AG04450 (cell line): Measurements from ENCODE around the gene PRPH. TPM values are rescaled to one million over a fixed set of nuclear protein-coding genes. Genes with fewer than 3 reads are reported as not detected.
"Not testable (repeated sequence)": the region's sequence is repeated elsewhere in the genome, so short reads cannot be mapped to it uniquely, and the experiment has no call there.

Experiments
- CTCF ChIA-PET: fragments of 300-600, 350-600 bp; formaldehyde crosslinking; extraction: SDS; loops from one replicate; lab custom pipeline; 2022; ENCODE audit warnings: antibody characterized with exemption, inconsistent platforms; lab: Charles Lee
- POLR2A ChIA-PET: fragments of 350-600 bp; formaldehyde crosslinking; extraction: SDS; loops from one replicate; lab custom pipeline; 2021; ENCODE audit warnings: antibody characterized with exemption, inconsistent platforms; lab: Yijun Ruan, JAX
- DNase-seq: peaks from one replicate; pipeline ENCODE4 v3.0.0-alpha.2; 2011; ENCODE audit warnings: low read depth, low spot score
- H3K27ac ChIP-seq: one replicate; pipeline ENCODE4 v1.5.1; 2012; ENCODE audit warnings: low read depth, low read length, control low read depth
- H3K27me3 ChIP-seq: one replicate; pipeline ENCODE4 v1.6.0; 2012; ENCODE audit warnings: low read length; ENCODE audit not compliant: control insufficient read depth, insufficient read depth
- H3K4me3 ChIP-seq: 2 replicates; pipeline ENCODE4 v1.5.1; 2011; ENCODE audit warnings: mild to moderate bottlenecking, low read depth, low read length, control low read depth
- H3K9me3 ChIP-seq: 2 replicates; pipeline ENCODE4 v1.5.1; 2012; ENCODE audit warnings: low read length; ENCODE audit not compliant: control insufficient read depth, insufficient read depth
- polyA minus RNA-seq: library from RNA; depleted of rRNA, polyadenylated mRNA; stranded (reverse); fragments of >200 nt; gene quantifications from 2 replicates; pipeline ENCODE4 v1.2.3, GENCODE V29; 2011; rRNA and poly(A)+ RNA removed
- polyA plus RNA-seq: library from polyadenylated mRNA; depleted of rRNA; stranded (reverse); fragments of >200 nt; gene quantifications from 2 replicates; pipeline ENCODE4 v1.2.3, GENCODE V29; 2011; rRNA removed
- TF ChIP-seq, protein P1 (sequence below): IDR thresholded peaks from 2 replicates; pipeline ENCODE4 v1.5.1; 2011; ENCODE audit warnings: low read depth, low read length, control low read depth, inconsistent platforms

Gene PRPH
- not detected in 2 replicates for polyA plus RNA-seq
- not detected in 2 replicates for polyA minus RNA-seq

DNA sequence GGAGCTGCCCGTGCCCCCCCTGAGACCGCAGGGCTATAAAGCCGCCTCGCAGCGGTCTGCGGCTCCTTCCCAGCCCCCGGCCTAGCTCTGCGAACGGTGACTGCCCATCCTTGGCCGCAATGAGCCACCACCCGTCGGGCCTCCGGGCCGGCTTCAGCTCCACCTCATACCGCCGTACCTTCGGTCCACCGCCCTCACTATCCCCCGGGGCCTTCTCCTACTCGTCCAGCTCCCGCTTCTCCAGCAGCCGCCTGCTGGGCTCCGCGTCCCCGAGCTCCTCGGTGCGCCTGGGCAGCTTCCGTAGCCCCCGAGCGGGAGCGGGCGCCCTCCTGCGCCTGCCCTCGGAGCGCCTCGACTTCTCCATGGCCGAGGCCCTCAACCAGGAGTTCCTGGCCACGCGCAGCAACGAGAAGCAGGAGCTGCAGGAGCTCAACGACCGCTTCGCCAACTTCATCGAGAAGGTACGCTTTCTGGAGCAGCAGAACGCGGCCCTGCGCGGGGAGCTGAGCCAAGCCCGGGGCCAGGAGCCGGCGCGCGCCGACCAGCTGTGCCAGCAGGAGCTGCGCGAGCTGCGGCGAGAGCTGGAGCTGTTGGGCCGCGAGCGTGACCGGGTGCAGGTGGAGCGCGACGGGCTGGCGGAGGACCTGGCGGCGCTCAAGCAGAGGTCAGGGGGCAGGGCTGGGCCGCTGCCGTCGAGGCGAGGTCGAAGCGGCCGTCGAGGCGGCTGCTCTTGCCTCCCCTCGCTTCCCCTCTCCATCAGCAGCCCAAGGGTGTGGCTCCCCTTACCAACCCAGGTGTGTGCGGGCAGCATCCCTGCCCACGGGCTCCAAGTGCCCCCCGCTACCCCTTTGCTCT is at the start of gene PRPH:
Gene PRPH, plus strand, starts transcription at position 66 of the 855 bp plus-strand sequence. Its CDS starts 54 bp downstream, at position 120.
- TF ChIP-seq, protein P1, sequence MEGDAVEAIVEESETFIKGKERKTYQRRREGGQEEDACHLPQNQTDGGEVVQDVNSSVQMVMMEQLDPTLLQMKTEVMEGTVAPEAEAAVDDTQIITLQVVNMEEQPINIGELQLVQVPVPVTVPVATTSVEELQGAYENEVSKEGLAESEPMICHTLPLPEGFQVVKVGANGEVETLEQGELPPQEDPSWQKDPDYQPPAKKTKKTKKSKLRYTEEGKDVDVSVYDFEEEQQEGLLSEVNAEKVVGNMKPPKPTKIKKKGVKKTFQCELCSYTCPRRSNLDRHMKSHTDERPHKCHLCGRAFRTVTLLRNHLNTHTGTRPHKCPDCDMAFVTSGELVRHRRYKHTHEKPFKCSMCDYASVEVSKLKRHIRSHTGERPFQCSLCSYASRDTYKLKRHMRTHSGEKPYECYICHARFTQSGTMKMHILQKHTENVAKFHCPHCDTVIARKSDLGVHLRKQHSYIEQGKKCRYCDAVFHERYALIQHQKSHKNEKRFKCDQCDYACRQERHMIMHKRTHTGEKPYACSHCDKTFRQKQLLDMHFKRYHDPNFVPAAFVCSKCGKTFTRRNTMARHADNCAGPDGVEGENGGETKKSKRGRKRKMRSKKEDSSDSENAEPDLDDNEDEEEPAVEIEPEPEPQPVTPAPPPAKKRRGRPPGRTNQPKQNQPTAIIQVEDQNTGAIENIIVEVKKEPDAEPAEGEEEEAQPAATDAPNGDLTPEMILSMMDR: no peak
- Histone ChIP-seq H3K9me3 (no peaks in the 10 kb centered on the region; the same call in 1 of the 2 replicates), H3K27me3 (peaks cover 56% of the 10 kb centered on the region), H3K4me3 (no peak within 1 kb of the TSS), H3K27ac (no peak within 1 kb of the TSS)
- CTCF ChIA-PET: interaction anchor here (0.6 to 3.1 kb wide), 7 partner anchors 9 to 285 kb away, joined by 3 to 13 read pairs (median 3); no protein-coding TSS in a partner anchor
- no peak for DNase-seq
- POLR2A ChIA-PET: interaction anchor here (0.8 to 1.4 kb wide), 3 partner anchors 18 to 53 kb away, joined by 3 read pairs; partner anchors contain the start of gene TROAP

DNA sequence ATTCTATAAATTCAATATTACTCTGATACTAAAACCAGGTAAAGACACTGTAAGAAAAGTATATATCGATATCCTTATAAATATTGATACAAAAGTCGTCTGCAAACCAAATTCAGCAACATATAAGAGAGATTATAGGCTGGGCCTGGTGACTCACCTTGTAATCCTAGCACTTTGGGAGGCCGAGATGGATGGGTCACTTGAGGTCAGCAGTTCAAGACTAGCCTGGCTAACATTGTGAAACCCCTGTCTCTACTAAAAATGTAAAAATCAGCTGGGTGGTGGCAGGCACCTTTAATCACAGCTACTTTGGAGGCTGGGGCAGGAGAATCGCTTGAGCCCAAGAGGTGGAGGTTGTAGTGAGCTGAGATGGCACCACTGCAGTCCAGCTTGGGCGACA is 43.6 kb upstream of the PRPH start:
- no peak overlapping the region for H3K27ac ChIP-seq
- no peaks in the 10 kb centered on the region for H3K9me3 ChIP-seq
- DNase-seq: no peak
- H3K27me3 ChIP-seq: no peaks in the 10 kb centered on the region
- TF ChIP-seq, protein P1: no peak
- no peak overlapping the region for H3K4me3 ChIP-seq
- CTCF ChIA-PET: no interaction called here
- POLR2A ChIA-PET: no interaction called here

DNA sequence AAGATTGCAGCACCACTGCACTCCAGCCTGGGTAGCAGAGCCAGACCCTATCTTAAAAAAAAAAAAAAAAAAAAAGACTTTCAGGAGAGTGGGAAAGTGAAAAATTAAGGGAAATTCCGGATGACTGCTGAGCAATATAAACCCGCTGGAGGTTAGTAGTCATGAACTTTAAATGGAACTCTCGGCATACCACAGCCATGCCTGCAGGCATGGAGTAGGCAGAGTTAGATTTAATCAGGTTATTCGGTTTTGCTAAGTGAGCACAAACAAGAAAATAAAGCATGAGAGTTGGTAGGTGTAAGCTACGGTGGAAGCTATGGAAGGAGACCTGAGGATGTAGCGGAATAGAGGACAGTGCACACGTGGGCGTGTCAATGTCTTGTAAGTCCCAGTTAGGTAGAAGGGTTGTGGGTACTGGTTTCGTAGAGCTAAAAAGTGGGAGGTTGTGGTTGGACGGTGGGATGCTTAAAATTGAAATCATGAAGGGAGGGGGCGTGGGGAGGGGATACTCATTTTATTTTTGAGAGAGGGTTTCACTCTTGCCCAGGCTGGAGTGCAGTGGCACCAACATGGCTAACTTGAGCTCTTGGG is 41.8 kb upstream of the PRPH start:
- TF ChIP-seq, protein P1: no peak
- Histone ChIP-seq H3K9me3 (no peaks in the 10 kb centered on the region), H3K27ac (no peak overlapping the region), H3K27me3 (no peaks in the 10 kb centered on the region), H3K4me3 (no peak overlapping the region)
- DNase-seq: no peak
- ChIA-PET POLR2A (no interaction called here), CTCF (interaction anchor here (2.3 kb wide), 1 partner anchor 17 kb away, joined by 8 read pairs; no protein-coding TSS in a partner anchor)

DNA sequence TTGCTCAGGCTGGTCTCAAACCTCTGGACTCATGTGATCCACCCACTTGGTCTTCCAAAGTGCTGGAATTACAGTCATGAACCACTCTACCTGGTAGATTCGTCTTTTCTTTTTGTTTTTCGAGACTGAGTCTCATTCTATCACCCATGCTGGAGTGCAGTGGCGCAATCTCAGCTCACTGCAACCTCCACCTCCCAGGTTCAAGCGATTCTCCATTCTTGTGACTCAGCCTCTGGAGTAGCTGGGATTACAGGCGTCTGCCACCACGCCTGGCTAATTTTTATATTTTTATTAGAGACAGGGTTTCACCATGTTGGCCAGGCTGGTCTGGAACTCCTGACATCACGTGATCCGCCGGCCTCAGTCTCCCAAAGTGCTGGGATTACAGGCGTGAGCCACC is 39.5 kb upstream of the PRPH start:
- CTCF ChIA-PET: interaction anchor here (2.3 kb wide), 1 partner anchor 19 kb away, joined by 8 read pairs; no protein-coding TSS in a partner anchor
- H3K27ac ChIP-seq, H3K27me3 ChIP-seq, H3K4me3 ChIP-seq, DNase-seq, POLR2A ChIA-PET, H3K9me3 ChIP-seq: not testable (repeated sequence)

DNA sequence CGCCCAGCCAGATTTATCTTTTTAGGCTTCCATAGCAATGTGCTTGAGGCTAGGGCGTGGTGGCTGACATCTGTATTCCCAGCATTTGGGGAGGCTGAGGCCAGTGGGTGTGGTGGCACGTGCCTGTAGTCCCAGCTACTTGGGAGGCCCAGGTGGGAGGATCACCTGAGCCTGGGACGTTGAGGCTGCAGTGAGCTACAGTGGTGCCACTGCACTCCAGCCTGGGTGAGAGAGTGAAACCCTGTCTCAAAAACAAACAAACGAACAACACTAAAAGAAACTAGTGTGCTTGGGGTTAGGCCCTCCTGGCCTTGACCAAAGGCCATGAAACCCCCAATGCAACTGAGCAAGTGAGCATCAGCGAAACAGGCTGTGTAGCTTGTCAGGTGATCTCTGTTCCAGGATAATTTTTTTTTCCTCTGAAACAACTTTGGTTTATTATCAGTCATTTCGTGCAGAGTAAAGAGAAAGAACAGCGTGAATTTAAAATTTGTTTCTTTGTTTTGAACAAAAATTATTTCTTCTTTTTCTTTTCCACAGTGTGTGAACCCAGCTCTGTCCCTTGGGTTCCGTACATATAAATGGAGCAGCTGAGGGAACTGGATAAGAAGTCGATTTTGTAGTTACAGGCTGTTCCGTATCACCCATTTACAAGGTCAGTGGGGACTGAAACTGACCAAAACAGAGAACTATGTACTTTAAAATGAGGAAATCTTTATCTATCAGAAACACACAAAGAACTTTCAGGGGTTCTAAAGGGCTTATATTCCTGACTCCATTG is 38.9 kb upstream of the PRPH start:
- no peak for DNase-seq
- no peaks in the 10 kb centered on the region for H3K9me3 ChIP-seq
- H3K27ac ChIP-seq: no peak overlapping the region
- POLR2A ChIA-PET: no interaction called here
- H3K27me3 ChIP-seq: no peaks in the 10 kb centered on the region
- TF ChIP-seq, protein P1: no peak
- no peak overlapping the region for H3K4me3 ChIP-seq
- CTCF ChIA-PET: no interaction called here

DNA sequence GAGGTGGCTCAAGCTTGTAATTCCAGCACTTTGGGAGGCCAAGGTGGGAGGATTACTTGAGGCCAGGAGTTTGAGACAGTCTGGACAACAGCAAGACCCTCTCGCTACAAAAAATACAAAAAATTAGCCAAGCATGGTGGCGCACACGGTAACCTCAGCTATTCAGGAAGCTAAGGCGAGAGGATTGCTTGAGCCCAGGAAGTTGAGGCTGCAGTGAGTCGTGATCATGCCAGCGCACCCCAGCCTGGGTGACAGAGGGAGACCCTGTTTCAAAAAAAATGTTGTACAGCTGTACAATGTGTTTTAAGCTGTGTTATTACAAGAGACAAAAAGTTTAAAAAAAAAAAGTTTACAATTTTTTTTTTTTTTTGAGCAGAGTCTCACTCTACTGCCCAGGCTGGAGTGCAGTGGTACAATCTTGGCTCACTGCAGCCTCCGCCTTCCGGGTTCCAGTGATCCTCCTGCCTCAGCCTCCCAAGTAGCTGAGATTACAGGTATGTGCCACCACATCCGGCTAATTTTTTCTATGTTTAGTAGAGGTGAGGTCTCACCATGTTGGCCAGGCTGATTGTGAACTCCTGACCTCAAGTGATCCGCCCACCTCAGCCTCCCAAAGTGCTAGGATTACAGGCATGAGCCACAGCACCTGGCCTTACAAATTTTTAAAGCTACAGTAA is 37.3 kb upstream of the PRPH start:
- ChIA-PET CTCF (interaction anchor here (1.0 to 1.3 kb wide), 2 partner anchors 127 to 169 kb away, joined by 4 to 5 read pairs; no protein-coding TSS in a partner anchor), POLR2A (interaction anchor here (0.6 kb wide), 1 partner anchor 22 kb away, joined by 3 read pairs; no protein-coding TSS in a partner anchor)
- not testable (repeated sequence) for H3K27ac ChIP-seq, H3K27me3 ChIP-seq, DNase-seq, H3K9me3 ChIP-seq, H3K4me3 ChIP-seq
